Measurements from ENCODE around the gene EYA2.

The EYA2 gene

GRCh38 chr20:47217482-47218446 lies 323.1 kb downstream of the EYA2 start:
- no peaks in the 10 kb centered on the region for H3K9me3 Mint-ChIP-seq
- no peak overlapping the region for H3K4me3 Mint-ChIP-seq
- peak overlapping the region; percentile 2 to 22 for H3K27ac Mint-ChIP-seq
- DNase-seq: no peak
- no peak for ATAC-seq
- H3K4me1 Mint-ChIP-seq: peaks cover 6% of the 10 kb centered on the region
- H3K27me3 Mint-ChIP-seq: no peaks in the 10 kb centered on the region

GRCh38 chr20:47220161-47220582 lies 325.5 kb downstream of the EYA2 start:
- H3K27me3 Mint-ChIP-seq: no peaks in the 10 kb centered on the region
- no peaks in the 10 kb centered on the region for H3K9me3 Mint-ChIP-seq
- H3K27ac Mint-ChIP-seq: no peak overlapping the region
- DNase-seq (peak; percentile 32 to 43), ATAC-seq (no peak)
- H3K4me1 Mint-ChIP-seq: peaks cover 12% of the 10 kb centered on the region
- H3K4me3 Mint-ChIP-seq: no peak overlapping the region

- peak overlapping the region in 1 of 2 donors; percentile 71 for H3K27ac Mint-ChIP-seq
- no peak for ATAC-seq
Observed at GRCh38 chr20:47221036-47221625, 326.5 kb downstream of the EYA2 start.

GRCh38 chr20:47222468-47223119 lies 328.0 kb downstream of the EYA2 start:
- Mint-ChIP-seq H3K4me1 (peaks cover 12% of the 10 kb centered on the region), H3K9me3 (no peaks in the 10 kb centered on the region), H3K27me3 (no peaks in the 10 kb centered on the region), H3K4me3 (no peak overlapping the region), H3K27ac (no peak overlapping the region)
- DNase-seq: no peak
- ATAC-seq: no peak

More at GRCh38 chr20:47221036-47221625, 326.5 kb downstream of the EYA2 start:
- peaks cover 12% of the 10 kb centered on the region for H3K4me1 Mint-ChIP-seq
- DNase-seq: no peak
- no peaks in the 10 kb centered on the region for H3K27me3 Mint-ChIP-seq
- H3K4me3 Mint-ChIP-seq: no peak overlapping the region
- H3K9me3 Mint-ChIP-seq: no peaks in the 10 kb centered on the region

GRCh38 chr20:47223896-47224295 lies 329.3 kb downstream of the EYA2 start:
- no peak for DNase-seq
- Mint-ChIP-seq H3K4me1 (peaks cover 12% of the 10 kb centered on the region), H3K27me3 (no peaks in the 10 kb centered on the region), H3K4me3 (no peak overlapping the region), H3K27ac (peak overlapping the region in 1 of 2 donors; percentile 67), H3K9me3 (no peaks in the 10 kb centered on the region)
- no peak for ATAC-seq

- Mint-ChIP-seq H3K4me1 (peaks cover 12% of the 10 kb centered on the region), H3K27me3 (no peaks in the 10 kb centered on the region), H3K27ac (peak overlapping the region in 1 of 2 donors; percentile 56), H3K4me3 (no peak overlapping the region), H3K9me3 (no peaks in the 10 kb centered on the region)
- DNase-seq (no peak), ATAC-seq (no peak)
Observed at GRCh38 chr20:47224300-47224791, 329.7 kb downstream of the EYA2 start.

GRCh38 chr20:47224857-47225256 lies 330.2 kb downstream of the EYA2 start:
- peak overlapping the region in 1 of 2 donors; percentile 54 for H3K27ac Mint-ChIP-seq
- ATAC-seq: no peak
- H3K4me1 Mint-ChIP-seq: peaks cover 12% of the 10 kb centered on the region
- H3K27me3 Mint-ChIP-seq: no peaks in the 10 kb centered on the region
- DNase-seq: no peak
- no peak overlapping the region for H3K4me3 Mint-ChIP-seq
- H3K9me3 Mint-ChIP-seq: no peaks in the 10 kb centered on the region

- H3K9me3 Mint-ChIP-seq: no peaks in the 10 kb centered on the region
- ATAC-seq (no peak), DNase-seq (no peak)
- H3K4me1 Mint-ChIP-seq: peaks cover 14% of the 10 kb centered on the region
- no peaks in the 10 kb centered on the region for H3K27me3 Mint-ChIP-seq
- no peak overlapping the region for H3K4me3 Mint-ChIP-seq
- H3K27ac Mint-ChIP-seq: peak overlapping the region in 1 of 2 donors; percentile 54
Observed at GRCh38 chr20:47225458-47225857, 330.8 kb downstream of the EYA2 start.

GRCh38 chr20:47227119-47227518 lies 332.5 kb downstream of the EYA2 start:
- ATAC-seq (no peak), DNase-seq (no peak)
- no peaks in the 10 kb centered on the region for H3K9me3 Mint-ChIP-seq
- H3K27me3 Mint-ChIP-seq: no peaks in the 10 kb centered on the region
- H3K4me3 Mint-ChIP-seq: no peak overlapping the region
- no peak overlapping the region for H3K27ac Mint-ChIP-seq
- H3K4me1 Mint-ChIP-seq: peaks cover 26% of the 10 kb centered on the region

- H3K27me3 Mint-ChIP-seq: no peaks in the 10 kb centered on the region
- H3K27ac Mint-ChIP-seq: no peak overlapping the region
- ATAC-seq: no peak
- H3K4me1 Mint-ChIP-seq: peaks cover 21% of the 10 kb centered on the region
- no peak overlapping the region for H3K4me3 Mint-ChIP-seq
- no peaks in the 10 kb centered on the region for H3K9me3 Mint-ChIP-seq
- DNase-seq: no peak
Observed at GRCh38 chr20:47227576-47227975, 332.9 kb downstream of the EYA2 start.

GRCh38 chr20:47228654-47229053 lies 334.0 kb downstream of the EYA2 start:
- H3K9me3 Mint-ChIP-seq: no peaks in the 10 kb centered on the region
- peaks cover 21% of the 10 kb centered on the region for H3K4me1 Mint-ChIP-seq
- no peak for DNase-seq
- H3K27ac Mint-ChIP-seq: peak overlapping the region in 1 of 2 donors; percentile 52
- no peaks in the 10 kb centered on the region for H3K27me3 Mint-ChIP-seq
- no peak for ATAC-seq
- H3K4me3 Mint-ChIP-seq: no peak overlapping the region

- H3K27me3 Mint-ChIP-seq: no peaks in the 10 kb centered on the region
- DNase-seq: no peak
- peaks cover 15% of the 10 kb centered on the region for H3K4me1 Mint-ChIP-seq
- H3K9me3 Mint-ChIP-seq: no peaks in the 10 kb centered on the region
- no peak for ATAC-seq
- peak overlapping the region; percentile 54 to 92 for H3K27ac Mint-ChIP-seq
- H3K4me3 Mint-ChIP-seq: no peak overlapping the region
Observed at GRCh38 chr20:47230811-47231256, 336.2 kb downstream of the EYA2 start.

GRCh38 chr20:47231382-47232039 lies 336.9 kb downstream of the EYA2 start:
- no peaks in the 10 kb centered on the region for H3K27me3 Mint-ChIP-seq
- no peaks in the 10 kb centered on the region for H3K9me3 Mint-ChIP-seq
- DNase-seq (no peak), ATAC-seq (no peak)
- H3K4me1 Mint-ChIP-seq: peaks cover 15% of the 10 kb centered on the region
- H3K27ac Mint-ChIP-seq: peak overlapping the region; percentile 74 to 92
- H3K4me3 Mint-ChIP-seq: no peak overlapping the region

GRCh38 chr20:47232518-47232917 lies 337.9 kb downstream of the EYA2 start:
- peak overlapping the region in 1 of 2 donors; percentile 92 for H3K27ac Mint-ChIP-seq
- H3K27me3 Mint-ChIP-seq: no peaks in the 10 kb centered on the region
- no peaks in the 10 kb centered on the region for H3K9me3 Mint-ChIP-seq
- DNase-seq: no peak
- H3K4me1 Mint-ChIP-seq: peaks cover 15% of the 10 kb centered on the region
- no peak for ATAC-seq
- no peak overlapping the region for H3K4me3 Mint-ChIP-seq

All from stimulated activated naive CD8-positive, alpha-beta T cell treated with anti-CD3 and anti-CD28 coated beads, Interleukin-15, amount 100 ng/mL, for 72 hours (primary cell).